ENCODE results near the gene TGIF2. TPM values are rescaled to one million over a fixed set of nuclear protein-coding genes. Genes with fewer than 3 reads are reported as not detected.
"Not testable (repeated sequence)": the region's sequence is repeated elsewhere in the genome, so short reads cannot be mapped to it uniquely, and the experiment has no call there.

Gene TGIF2
- total RNA-seq, 1 donor from 2014 or later: 43.5 TPM

GRCh38 chr20:36632147-36632486, 58.7 kb downstream of the TGIF2 start:
- no peak for TF ChIP-seq CTCF (conservative IDR thresholded peaks at IDR 0.05)
- H3K4me3 Mint-ChIP-seq: no peak overlapping the region
- DNase-seq (ENCODE audit: extremely low spot score, unreplicated experiment): no peak
- H3K4me1 Mint-ChIP-seq (ENCODE audit: unreplicated experiment): no peaks in the 10 kb centered on the region
- H3K27me3 Mint-ChIP-seq: no peaks in the 10 kb centered on the region
- H3K27ac Mint-ChIP-seq: no peak overlapping the region
- H3K9me3 Mint-ChIP-seq: no peaks in the 10 kb centered on the region
- H3K36me3 Mint-ChIP-seq: no peaks in the 10 kb centered on the region

- TF ChIP-seq CTCF (conservative IDR thresholded peaks at IDR 0.05): no peak
- Mint-ChIP-seq H3K27me3 (no peaks in the 10 kb centered on the region), H3K27ac (no peak overlapping the region), H3K4me1 (ENCODE audit: unreplicated experiment) (no peaks in the 10 kb centered on the region), H3K9me3 (no peaks in the 10 kb centered on the region), H3K4me3 (no peak overlapping the region), H3K36me3 (no peaks in the 10 kb centered on the region)
- no peak for DNase-seq (ENCODE audit: extremely low spot score, unreplicated experiment)
These were observed 59.3 kb downstream of the TGIF2 start for GRCh38 chr20:36632487-36633284.

- no peaks in the 10 kb centered on the region for H3K9me3 Mint-ChIP-seq
- no peak for DNase-seq (ENCODE audit: extremely low spot score, unreplicated experiment)
- no peaks in the 10 kb centered on the region for H3K27me3 Mint-ChIP-seq
- H3K4me3 Mint-ChIP-seq: no peak overlapping the region
- H3K36me3 Mint-ChIP-seq: no peaks in the 10 kb centered on the region
- TF ChIP-seq CTCF (conservative IDR thresholded peaks at IDR 0.05): no peak
- no peak overlapping the region for H3K27ac Mint-ChIP-seq
- H3K4me1 Mint-ChIP-seq (ENCODE audit: unreplicated experiment): no peaks in the 10 kb centered on the region
These were observed 59.9 kb downstream of the TGIF2 start for GRCh38 chr20:36633285-36633772.

GRCh38 chr20:36634342-36634741, 60.9 kb downstream of the TGIF2 start:
- Mint-ChIP-seq H3K36me3 (no peaks in the 10 kb centered on the region), H3K4me3 (no peak overlapping the region), H3K4me1 (ENCODE audit: unreplicated experiment) (no peaks in the 10 kb centered on the region), H3K27ac (no peak overlapping the region), H3K27me3 (no peaks in the 10 kb centered on the region), H3K9me3 (no peaks in the 10 kb centered on the region)
- no peak for TF ChIP-seq CTCF (conservative IDR thresholded peaks at IDR 0.05)
- no peak for DNase-seq (ENCODE audit: extremely low spot score, unreplicated experiment)

GRCh38 chr20:36638876-36639400, 65.5 kb downstream of the TGIF2 start:
- not testable (repeated sequence) for H3K27me3 Mint-ChIP-seq; H3K9me3 Mint-ChIP-seq; DNase-seq (ENCODE audit: extremely low spot score, unreplicated experiment); H3K27ac Mint-ChIP-seq; H3K4me3 Mint-ChIP-seq; H3K4me1 Mint-ChIP-seq (ENCODE audit: unreplicated experiment); H3K36me3 Mint-ChIP-seq

GRCh38 chr20:36641506-36641843, 68.1 kb downstream of the TGIF2 start:
- no peak for DNase-seq (ENCODE audit: extremely low spot score, unreplicated experiment)
- H3K27ac Mint-ChIP-seq: peak overlapping the region; percentile 8
- no peaks in the 10 kb centered on the region for H3K4me1 Mint-ChIP-seq (ENCODE audit: unreplicated experiment)
- TF ChIP-seq CTCF (conservative IDR thresholded peaks at IDR 0.05): no peak
- no peak overlapping the region for H3K4me3 Mint-ChIP-seq
- no peaks in the 10 kb centered on the region for H3K27me3 Mint-ChIP-seq
- no peaks in the 10 kb centered on the region for H3K9me3 Mint-ChIP-seq
- no peaks in the 10 kb centered on the region for H3K36me3 Mint-ChIP-seq

Measured in type B pancreatic cell (in vitro differentiated cells).